Measurements from ENCODE around the gene LSS.

DNA sequence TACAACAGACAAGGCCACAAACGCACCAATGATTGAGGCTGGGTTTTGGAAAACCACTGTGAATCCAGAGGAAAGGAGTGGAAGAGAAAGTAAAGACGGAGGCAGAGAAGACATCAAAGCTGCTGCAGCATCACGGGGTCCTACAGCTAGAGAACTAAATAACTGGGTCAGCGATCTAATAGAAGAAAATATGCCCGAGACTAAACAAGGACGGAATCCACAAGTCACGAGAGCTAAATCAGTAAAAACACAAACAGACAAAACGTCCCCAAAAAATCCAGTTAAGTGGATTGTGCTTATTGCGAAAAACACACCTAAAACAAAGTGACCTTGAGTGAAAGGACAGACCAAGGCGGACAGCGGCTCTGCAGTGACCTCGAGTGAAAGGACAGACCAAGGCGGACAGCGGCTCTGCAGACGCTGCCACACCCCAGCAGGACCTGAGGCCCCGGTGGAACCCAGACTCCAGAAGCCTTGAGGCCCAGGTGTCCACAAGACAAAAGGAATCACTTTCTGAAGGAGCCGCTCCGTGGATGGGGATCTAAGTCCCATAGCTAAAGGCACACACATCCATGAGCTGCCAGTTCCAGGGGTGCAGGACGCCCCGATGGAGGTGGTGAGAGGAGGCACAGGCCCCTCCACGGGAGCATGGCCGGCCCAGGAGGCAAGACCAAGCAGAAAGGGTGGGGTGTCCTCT, 79.2 kb downstream of the LSS start:
- TF ChIP-seq, protein P1, sequence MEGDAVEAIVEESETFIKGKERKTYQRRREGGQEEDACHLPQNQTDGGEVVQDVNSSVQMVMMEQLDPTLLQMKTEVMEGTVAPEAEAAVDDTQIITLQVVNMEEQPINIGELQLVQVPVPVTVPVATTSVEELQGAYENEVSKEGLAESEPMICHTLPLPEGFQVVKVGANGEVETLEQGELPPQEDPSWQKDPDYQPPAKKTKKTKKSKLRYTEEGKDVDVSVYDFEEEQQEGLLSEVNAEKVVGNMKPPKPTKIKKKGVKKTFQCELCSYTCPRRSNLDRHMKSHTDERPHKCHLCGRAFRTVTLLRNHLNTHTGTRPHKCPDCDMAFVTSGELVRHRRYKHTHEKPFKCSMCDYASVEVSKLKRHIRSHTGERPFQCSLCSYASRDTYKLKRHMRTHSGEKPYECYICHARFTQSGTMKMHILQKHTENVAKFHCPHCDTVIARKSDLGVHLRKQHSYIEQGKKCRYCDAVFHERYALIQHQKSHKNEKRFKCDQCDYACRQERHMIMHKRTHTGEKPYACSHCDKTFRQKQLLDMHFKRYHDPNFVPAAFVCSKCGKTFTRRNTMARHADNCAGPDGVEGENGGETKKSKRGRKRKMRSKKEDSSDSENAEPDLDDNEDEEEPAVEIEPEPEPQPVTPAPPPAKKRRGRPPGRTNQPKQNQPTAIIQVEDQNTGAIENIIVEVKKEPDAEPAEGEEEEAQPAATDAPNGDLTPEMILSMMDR (IDR thresholded peaks at IDR 0.05; ENCODE audit: insufficient read depth, low read depth, low read length) = no peak
- TF ChIP-seq EZH2 (IDR thresholded peaks at IDR 0.05; ENCODE audit: insufficient read depth, low read length) = no peak

All from astrocyte (in vitro differentiated cells and primary cell).